ENCODE data around the gene RBBP8. TPM values are rescaled to one million over a fixed set of nuclear protein-coding genes. Genes with fewer than 3 reads are reported as not detected.
"Not testable (repeated sequence)": the region's sequence is repeated elsewhere in the genome, so short reads cannot be mapped to it uniquely, and the experiment has no call there.

The RBBP8 gene
- total and polyA plus RNA-seq, 2 donors, result 76.7 to 93.8 TPM

- no peak for DNase-seq (ENCODE audit: low read depth in 6 of 9, low spot score in 9 of 9)
- WGBS, result 98% methylated on average over 3 of the region's 3 CpGs
- H3K9me3 ChIP-seq (ENCODE audit: control insufficient read depth in 2 of 2, insufficient read depth in 1 of 2, low read length in 1 of 2), result no peaks in the 10 kb centered on the region
- peaks cover 7 to 52% of the 10 kb centered on the region in 2 donors for H3K36me3 ChIP-seq (ENCODE audit: control insufficient read depth in 2 of 2, insufficient read depth in 2 of 2, low read length in 1 of 2)
- no peaks in the 10 kb centered on the region for H3K4me1 ChIP-seq (ENCODE audit: control insufficient read depth in 2 of 2, insufficient read depth in 2 of 2, low read length in 2 of 2)
- no peak overlapping the region for H3K4me3 ChIP-seq (ENCODE audit: low read length in 2 of 2)
- H3K27ac ChIP-seq (ENCODE audit: low read depth in 1 of 2, low read length in 1 of 2), result no peak overlapping the region
- H3K27me3 ChIP-seq (ENCODE audit: control insufficient read depth in 2 of 2, insufficient read depth in 1 of 2, low read length in 1 of 2), result no peaks in the 10 kb centered on the region
These were observed 19.4 kb downstream of the RBBP8 start for GRCh38 chr18:22952525-22952924.

- not testable (repeated sequence) for H3K4me3 ChIP-seq (ENCODE audit: low read length in 2 of 2); H3K9me3 ChIP-seq (ENCODE audit: control insufficient read depth in 2 of 2, insufficient read depth in 1 of 2, low read length in 1 of 2); DNase-seq (ENCODE audit: low read depth in 6 of 9, low spot score in 9 of 9); H3K27ac ChIP-seq (ENCODE audit: low read depth in 1 of 2, low read length in 1 of 2); H3K4me1 ChIP-seq (ENCODE audit: control insufficient read depth in 2 of 2, insufficient read depth in 2 of 2, low read length in 2 of 2); H3K27me3 ChIP-seq (ENCODE audit: control insufficient read depth in 2 of 2, insufficient read depth in 1 of 2, low read length in 1 of 2)
- peaks cover 10 to 56% of the 10 kb centered on the region in 2 donors for H3K36me3 ChIP-seq (ENCODE audit: control insufficient read depth in 2 of 2, insufficient read depth in 2 of 2, low read length in 1 of 2)
- over 99% methylated on average over 4 of the region's 4 CpGs for WGBS
These were observed 20.9 kb downstream of the RBBP8 start for GRCh38 chr18:22953982-22954381.

- no peaks in the 10 kb centered on the region for H3K4me1 ChIP-seq (ENCODE audit: control insufficient read depth in 2 of 2, insufficient read depth in 2 of 2, low read length in 2 of 2)
- no peaks in the 10 kb centered on the region for H3K9me3 ChIP-seq (ENCODE audit: control insufficient read depth in 2 of 2, insufficient read depth in 1 of 2, low read length in 1 of 2)
- H3K27ac ChIP-seq (ENCODE audit: low read depth in 1 of 2, low read length in 1 of 2), result no peak overlapping the region
- H3K36me3 ChIP-seq (ENCODE audit: control insufficient read depth in 2 of 2, insufficient read depth in 2 of 2, low read length in 1 of 2), result peaks cover 6 to 44% of the 10 kb centered on the region in 2 donors
- WGBS, result 98% methylated on average over 3 of the region's 3 CpGs
- no peak for DNase-seq (ENCODE audit: low read depth in 6 of 9, low spot score in 9 of 9)
- no peak overlapping the region for H3K4me3 ChIP-seq (ENCODE audit: low read length in 2 of 2)
- H3K27me3 ChIP-seq (ENCODE audit: control insufficient read depth in 2 of 2, insufficient read depth in 1 of 2, low read length in 1 of 2), result no peaks in the 10 kb centered on the region
These were observed 23.1 kb downstream of the RBBP8 start for GRCh38 chr18:22956226-22956625.

- Histone ChIP-seq H3K4me1 (ENCODE audit: control insufficient read depth in 2 of 2, insufficient read depth in 2 of 2, low read length in 2 of 2) (no peaks in the 10 kb centered on the region), H3K9me3 (ENCODE audit: control insufficient read depth in 2 of 2, insufficient read depth in 1 of 2, low read length in 1 of 2) (no peaks in the 10 kb centered on the region), H3K27me3 (ENCODE audit: control insufficient read depth in 2 of 2, insufficient read depth in 1 of 2, low read length in 1 of 2) (no peaks in the 10 kb centered on the region), H3K27ac (ENCODE audit: low read depth in 1 of 2, low read length in 1 of 2) (no peak overlapping the region), H3K4me3 (ENCODE audit: low read length in 2 of 2) (no peak overlapping the region), H3K36me3 (ENCODE audit: control insufficient read depth in 2 of 2, insufficient read depth in 2 of 2, low read length in 1 of 2) (peaks cover 3 to 12% of the 10 kb centered on the region in 2 donors)
- WGBS, result 94% methylated on average over 1 of the region's 1 CpG
- no peak for DNase-seq (ENCODE audit: low read depth in 6 of 9, low spot score in 9 of 9)
These were observed 28.0 kb downstream of the RBBP8 start for GRCh38 chr18:22961156-22961555.

GRCh38 chr18:22962004-22962403 is 28.9 kb downstream of the RBBP8 start:
- Histone ChIP-seq H3K36me3 (ENCODE audit: control insufficient read depth in 2 of 2, insufficient read depth in 2 of 2, low read length in 1 of 2) (peaks cover 3 to 12% of the 10 kb centered on the region in 2 donors), H3K4me3 (ENCODE audit: low read length in 2 of 2) (no peak overlapping the region), H3K9me3 (ENCODE audit: control insufficient read depth in 2 of 2, insufficient read depth in 1 of 2, low read length in 1 of 2) (no peaks in the 10 kb centered on the region), H3K27ac (ENCODE audit: low read depth in 1 of 2, low read length in 1 of 2) (no peak overlapping the region), H3K27me3 (ENCODE audit: control insufficient read depth in 2 of 2, insufficient read depth in 1 of 2, low read length in 1 of 2) (no peaks in the 10 kb centered on the region), H3K4me1 (ENCODE audit: control insufficient read depth in 2 of 2, insufficient read depth in 2 of 2, low read length in 2 of 2) (no peaks in the 10 kb centered on the region)
- no peak for DNase-seq (ENCODE audit: low read depth in 6 of 9, low spot score in 9 of 9)

- peaks cover 0 to 3% of the 10 kb centered on the region in 2 donors for H3K36me3 ChIP-seq (ENCODE audit: control insufficient read depth in 2 of 2, insufficient read depth in 2 of 2, low read length in 1 of 2)
- no peak for DNase-seq (ENCODE audit: low read depth in 6 of 9, low spot score in 9 of 9)
- H3K9me3 ChIP-seq (ENCODE audit: control insufficient read depth in 2 of 2, insufficient read depth in 1 of 2, low read length in 1 of 2), result no peaks in the 10 kb centered on the region
- no peaks in the 10 kb centered on the region for H3K4me1 ChIP-seq (ENCODE audit: control insufficient read depth in 2 of 2, insufficient read depth in 2 of 2, low read length in 2 of 2)
- 99% methylated on average over 3 of the region's 3 CpGs for WGBS
- H3K27ac ChIP-seq (ENCODE audit: low read depth in 1 of 2, low read length in 1 of 2), result no peak overlapping the region
- no peaks in the 10 kb centered on the region for H3K27me3 ChIP-seq (ENCODE audit: control insufficient read depth in 2 of 2, insufficient read depth in 1 of 2, low read length in 1 of 2)
- no peak overlapping the region for H3K4me3 ChIP-seq (ENCODE audit: low read length in 2 of 2)
These were observed 31.0 kb downstream of the RBBP8 start for GRCh38 chr18:22964116-22964515.

- no peaks in the 10 kb centered on the region for H3K9me3 ChIP-seq (ENCODE audit: control insufficient read depth in 2 of 2, insufficient read depth in 1 of 2, low read length in 1 of 2)
- no peaks in the 10 kb centered on the region for H3K27me3 ChIP-seq (ENCODE audit: control insufficient read depth in 2 of 2, insufficient read depth in 1 of 2, low read length in 1 of 2)
- DNase-seq (ENCODE audit: low read depth in 6 of 9, low spot score in 9 of 9), result no peak
- H3K36me3 ChIP-seq (ENCODE audit: control insufficient read depth in 2 of 2, insufficient read depth in 2 of 2, low read length in 1 of 2), result peaks cover 0 to 7% of the 10 kb centered on the region in 2 donors
- no peak overlapping the region for H3K27ac ChIP-seq (ENCODE audit: low read depth in 1 of 2, low read length in 1 of 2)
- no peaks in the 10 kb centered on the region for H3K4me1 ChIP-seq (ENCODE audit: control insufficient read depth in 2 of 2, insufficient read depth in 2 of 2, low read length in 2 of 2)
- no peak overlapping the region for H3K4me3 ChIP-seq (ENCODE audit: low read length in 2 of 2)
These were observed 31.6 kb downstream of the RBBP8 start for GRCh38 chr18:22964722-22965121.

- no peak overlapping the region for H3K27ac ChIP-seq (ENCODE audit: low read depth in 1 of 2, low read length in 1 of 2)
- DNase-seq (ENCODE audit: low read depth in 6 of 9, low spot score in 9 of 9), result no peak
- H3K27me3 ChIP-seq (ENCODE audit: control insufficient read depth in 2 of 2, insufficient read depth in 1 of 2, low read length in 1 of 2), result no peaks in the 10 kb centered on the region
- peaks cover 0 to 26% of the 10 kb centered on the region in 2 donors for H3K36me3 ChIP-seq (ENCODE audit: control insufficient read depth in 2 of 2, insufficient read depth in 2 of 2, low read length in 1 of 2)
- H3K4me3 ChIP-seq (ENCODE audit: low read length in 2 of 2), result no peak overlapping the region
- H3K9me3 ChIP-seq (ENCODE audit: control insufficient read depth in 2 of 2, insufficient read depth in 1 of 2, low read length in 1 of 2), result no peaks in the 10 kb centered on the region
- H3K4me1 ChIP-seq (ENCODE audit: control insufficient read depth in 2 of 2, insufficient read depth in 2 of 2, low read length in 2 of 2), result no peaks in the 10 kb centered on the region
- 98% methylated on average over 3 of the region's 3 CpGs for WGBS
These were observed 37.9 kb downstream of the RBBP8 start for GRCh38 chr18:22971038-22971437.

GRCh38 chr18:22974001-22974400 is 40.9 kb downstream of the RBBP8 start:
- H3K4me1 ChIP-seq (ENCODE audit: control insufficient read depth in 2 of 2, insufficient read depth in 2 of 2, low read length in 2 of 2), result no peaks in the 10 kb centered on the region
- H3K4me3 ChIP-seq (ENCODE audit: low read length in 2 of 2), result no peak overlapping the region
- no peak overlapping the region for H3K27ac ChIP-seq (ENCODE audit: low read depth in 1 of 2, low read length in 1 of 2)
- no peaks in the 10 kb centered on the region for H3K27me3 ChIP-seq (ENCODE audit: control insufficient read depth in 2 of 2, insufficient read depth in 1 of 2, low read length in 1 of 2)
- peaks cover 0 to 35% of the 10 kb centered on the region in 2 donors for H3K36me3 ChIP-seq (ENCODE audit: control insufficient read depth in 2 of 2, insufficient read depth in 2 of 2, low read length in 1 of 2)
- no peak for DNase-seq (ENCODE audit: low read depth in 6 of 9, low spot score in 9 of 9)
- H3K9me3 ChIP-seq (ENCODE audit: control insufficient read depth in 2 of 2, insufficient read depth in 1 of 2, low read length in 1 of 2), result no peaks in the 10 kb centered on the region

- DNase-seq (ENCODE audit: low read depth in 6 of 9, low spot score in 9 of 9), result no peak
These were observed 41.6 kb downstream of the RBBP8 start for GRCh38 chr18:22974707-22975106.

More at GRCh38 chr18:22974707-22975106, 41.6 kb downstream of the RBBP8 start:
- Histone ChIP-seq H3K27ac (ENCODE audit: low read depth in 1 of 2, low read length in 1 of 2) (no peak overlapping the region), H3K36me3 (ENCODE audit: control insufficient read depth in 2 of 2, insufficient read depth in 2 of 2, low read length in 1 of 2) (peaks cover 0 to 35% of the 10 kb centered on the region in 2 donors), H3K9me3 (ENCODE audit: control insufficient read depth in 2 of 2, insufficient read depth in 1 of 2, low read length in 1 of 2) (no peaks in the 10 kb centered on the region), H3K27me3 (ENCODE audit: control insufficient read depth in 2 of 2, insufficient read depth in 1 of 2, low read length in 1 of 2) (no peaks in the 10 kb centered on the region), H3K4me3 (ENCODE audit: low read length in 2 of 2) (no peak overlapping the region), H3K4me1 (ENCODE audit: control insufficient read depth in 2 of 2, insufficient read depth in 2 of 2, low read length in 2 of 2) (no peaks in the 10 kb centered on the region)
- WGBS, result 99% methylated on average over 5 of the region's 5 CpGs
